Stimulated activated memory B cell treated with anti-CD40 and anti-IgM and Interleukin-4, amounts not matched to agents 10 μg/mL and 1 μg/mL and 100 μg/mL, for 72 hours (primary cell): ENCODE measurements around the gene SLC6A12.

Experiments
- ATAC-seq: fragments of 150-1000 bp; cut with Tn5 transposase; 2 replicates; pipeline ENCODE4 v1.10.0; 2021
- H3K27ac Mint-ChIP-seq: one replicate; pipeline ENCODE4 v1.8.0; 2022; ENCODE audit warnings: mild to moderate bottlenecking, mixed read lengths
- H3K27me3 Mint-ChIP-seq: one replicate; pipeline ENCODE4 v1.8.0; 2022; ENCODE audit warnings: mixed read lengths
- H3K36me3 Mint-ChIP-seq: one replicate; pipeline ENCODE4 v1.8.0; 2022; ENCODE audit warnings: mixed read lengths
- H3K4me1 Mint-ChIP-seq: one replicate; pipeline ENCODE4 v1.8.0; 2022; ENCODE audit warnings: mixed read lengths
- H3K4me3 Mint-ChIP-seq: one replicate; pipeline ENCODE4 v1.8.0; 2022; ENCODE audit warnings: mild to moderate bottlenecking, moderate library complexity, mixed read lengths
- H3K9me3 Mint-ChIP-seq: one replicate; pipeline ENCODE4 v1.8.0; 2022; ENCODE audit warnings: mixed read lengths

Gene SLC6A12

GRCh38 chr12:214003-214741 is at the start of gene SLC6A12:
TSS of gene SLC6A12 (minus strand) at chr12:214157. CDS start at chr12:209986, 4,171 bp downstream.
- no peak within 1 kb of the TSS for H3K27ac Mint-ChIP-seq

GRCh38 chr12:263574-263973 is 49.6 kb upstream of the SLC6A12 start:
- peaks cover 9% of the 10 kb centered on the region for H3K27me3 Mint-ChIP-seq
- H3K4me3 Mint-ChIP-seq: no peak overlapping the region
- ATAC-seq: no peak
- no peaks in the 10 kb centered on the region for H3K4me1 Mint-ChIP-seq
- no peaks in the 10 kb centered on the region for H3K36me3 Mint-ChIP-seq
- no peaks in the 10 kb centered on the region for H3K9me3 Mint-ChIP-seq
- H3K27ac Mint-ChIP-seq: no peak overlapping the region

More at GRCh38 chr12:214003-214741, at the start of gene SLC6A12:
- H3K27me3 Mint-ChIP-seq: peaks cover 78% of the 10 kb centered on the region
- H3K9me3 Mint-ChIP-seq: peaks cover 3% of the 10 kb centered on the region
- no peak for ATAC-seq
- peaks cover 18% of the 10 kb centered on the region for H3K4me1 Mint-ChIP-seq
- H3K4me3 Mint-ChIP-seq: peak within 1 kb of the TSS; percentile 45
- no peaks in the 10 kb centered on the region for H3K36me3 Mint-ChIP-seq

- no peak within 1 kb of the TSS for H3K27ac Mint-ChIP-seq
- H3K9me3 Mint-ChIP-seq: no peaks in the 10 kb centered on the region
- peaks cover 17% of the 10 kb centered on the region for H3K27me3 Mint-ChIP-seq
- no peaks in the 10 kb centered on the region for H3K36me3 Mint-ChIP-seq
- ATAC-seq: no peak
- no peaks in the 10 kb centered on the region for H3K4me1 Mint-ChIP-seq
- H3K4me3 Mint-ChIP-seq: no peak within 1 kb of the TSS
These were observed 48.9 kb upstream of the SLC6A12 start, which contains the start of gene SLC6A13 for GRCh38 chr12:262817-263216. TSS of gene SLC6A13 (minus strand) at chr12:262836. CDS start at chr12:260052, 2,784 bp downstream.

- H3K9me3 Mint-ChIP-seq: no peaks in the 10 kb centered on the region
- no peak overlapping the region for H3K27ac Mint-ChIP-seq
- H3K36me3 Mint-ChIP-seq: no peaks in the 10 kb centered on the region
- H3K4me3 Mint-ChIP-seq: no peak overlapping the region
- H3K27me3 Mint-ChIP-seq: peaks cover 24% of the 10 kb centered on the region
- H3K4me1 Mint-ChIP-seq: no peaks in the 10 kb centered on the region
- no peak for ATAC-seq
These were observed 48.2 kb upstream of the SLC6A12 start for GRCh38 chr12:262113-262512.

GRCh38 chr12:257521-258321 is 43.8 kb upstream of the SLC6A12 start:
- ATAC-seq: no peak
- H3K4me3 Mint-ChIP-seq: no peak overlapping the region
- H3K4me1 Mint-ChIP-seq: no peaks in the 10 kb centered on the region
- no peaks in the 10 kb centered on the region for H3K9me3 Mint-ChIP-seq
- no peaks in the 10 kb centered on the region for H3K36me3 Mint-ChIP-seq
- H3K27me3 Mint-ChIP-seq: peaks cover 57% of the 10 kb centered on the region
- no peak overlapping the region for H3K27ac Mint-ChIP-seq

- H3K27me3 Mint-ChIP-seq: peaks cover 57% of the 10 kb centered on the region
- H3K36me3 Mint-ChIP-seq: no peaks in the 10 kb centered on the region
- no peak for ATAC-seq
- H3K4me3 Mint-ChIP-seq: no peak overlapping the region
- no peak overlapping the region for H3K27ac Mint-ChIP-seq
- H3K4me1 Mint-ChIP-seq: no peaks in the 10 kb centered on the region
- no peaks in the 10 kb centered on the region for H3K9me3 Mint-ChIP-seq
These were observed 43.0 kb upstream of the SLC6A12 start for GRCh38 chr12:256958-257357.

GRCh38 chr12:256225-256624 is 42.3 kb upstream of the SLC6A12 start:
- Mint-ChIP-seq H3K36me3 (no peaks in the 10 kb centered on the region), H3K27me3 (peaks cover 57% of the 10 kb centered on the region), H3K4me1 (no peaks in the 10 kb centered on the region), H3K4me3 (no peak overlapping the region), H3K9me3 (no peaks in the 10 kb centered on the region), H3K27ac (no peak overlapping the region)
- ATAC-seq: no peak

GRCh38 chr12:254912-255311 is 41.0 kb upstream of the SLC6A12 start:
- no peaks in the 10 kb centered on the region for H3K36me3 Mint-ChIP-seq
- H3K4me3 Mint-ChIP-seq: no peak overlapping the region
- peaks cover 57% of the 10 kb centered on the region for H3K27me3 Mint-ChIP-seq
- no peaks in the 10 kb centered on the region for H3K9me3 Mint-ChIP-seq
- H3K27ac Mint-ChIP-seq: no peak overlapping the region
- no peaks in the 10 kb centered on the region for H3K4me1 Mint-ChIP-seq
- no peak for ATAC-seq

GRCh38 chr12:254039-254438 is 40.1 kb upstream of the SLC6A12 start:
- Mint-ChIP-seq H3K9me3 (peaks cover 1% of the 10 kb centered on the region), H3K27ac (no peak overlapping the region), H3K36me3 (no peaks in the 10 kb centered on the region), H3K27me3 (peaks cover 62% of the 10 kb centered on the region), H3K4me3 (no peak overlapping the region), H3K4me1 (no peaks in the 10 kb centered on the region)
- no peak for ATAC-seq

- H3K27me3 Mint-ChIP-seq: peaks cover 66% of the 10 kb centered on the region
- H3K9me3 Mint-ChIP-seq: peaks cover 3% of the 10 kb centered on the region
- no peak for ATAC-seq
- H3K4me1 Mint-ChIP-seq: no peaks in the 10 kb centered on the region
- no peak overlapping the region for H3K27ac Mint-ChIP-seq
- H3K4me3 Mint-ChIP-seq: no peak overlapping the region
- H3K36me3 Mint-ChIP-seq: no peaks in the 10 kb centered on the region
These were observed 39.3 kb upstream of the SLC6A12 start for GRCh38 chr12:253116-253831.

- ATAC-seq: no peak
- H3K4me1 Mint-ChIP-seq: no peaks in the 10 kb centered on the region
- no peak overlapping the region for H3K27ac Mint-ChIP-seq
- no peak overlapping the region for H3K4me3 Mint-ChIP-seq
- peaks cover 7% of the 10 kb centered on the region for H3K9me3 Mint-ChIP-seq
- peaks cover 66% of the 10 kb centered on the region for H3K27me3 Mint-ChIP-seq
- peaks cover 4% of the 10 kb centered on the region for H3K36me3 Mint-ChIP-seq
These were observed 38.7 kb upstream of the SLC6A12 start for GRCh38 chr12:252636-253035.

- H3K4me3 Mint-ChIP-seq: no peak overlapping the region
- no peak for ATAC-seq
- no peak overlapping the region for H3K27ac Mint-ChIP-seq
- H3K9me3 Mint-ChIP-seq: peaks cover 12% of the 10 kb centered on the region
- peaks cover 33% of the 10 kb centered on the region for H3K27me3 Mint-ChIP-seq
- H3K4me1 Mint-ChIP-seq: no peaks in the 10 kb centered on the region
- H3K36me3 Mint-ChIP-seq: peaks cover 4% of the 10 kb centered on the region
These were observed 33.3 kb upstream of the SLC6A12 start for GRCh38 chr12:247271-247670.

GRCh38 chr12:243381-243780 is 29.4 kb upstream of the SLC6A12 start:
- ATAC-seq: no peak
- Mint-ChIP-seq H3K27me3 (peaks cover 51% of the 10 kb centered on the region), H3K36me3 (peaks cover 4% of the 10 kb centered on the region), H3K4me1 (no peaks in the 10 kb centered on the region), H3K4me3 (no peak overlapping the region), H3K9me3 (peaks cover 10% of the 10 kb centered on the region), H3K27ac (no peak overlapping the region)

GRCh38 chr12:242496-242895 is 28.5 kb upstream of the SLC6A12 start:
- Mint-ChIP-seq H3K36me3 (no peaks in the 10 kb centered on the region), H3K27ac (no peak overlapping the region), H3K4me3 (no peak overlapping the region), H3K27me3 (peaks cover 42% of the 10 kb centered on the region), H3K4me1 (no peaks in the 10 kb centered on the region), H3K9me3 (peaks cover 5% of the 10 kb centered on the region)
- ATAC-seq: no peak

- H3K27me3 Mint-ChIP-seq: peaks cover 42% of the 10 kb centered on the region
- H3K36me3 Mint-ChIP-seq: no peaks in the 10 kb centered on the region
- ATAC-seq: no peak
- no peak overlapping the region for H3K4me3 Mint-ChIP-seq
- peaks cover 2% of the 10 kb centered on the region for H3K9me3 Mint-ChIP-seq
- no peaks in the 10 kb centered on the region for H3K4me1 Mint-ChIP-seq
- H3K27ac Mint-ChIP-seq: no peak overlapping the region
These were observed 27.3 kb upstream of the SLC6A12 start for GRCh38 chr12:241266-241665.
